Neural crest cell (in vitro differentiated cells): Measurements from ENCODE around the gene RALB. TPM values are rescaled to one million over a fixed set of nuclear protein-coding genes. Genes with fewer than 3 reads are reported as not detected.

Source experiments
- DNase-seq: peaks from one replicate; pipeline ENCODE4 v3.0.0; 2021; ENCODE audit warnings: low read depth, mixed read lengths, low spot score
- H3K27ac Mint-ChIP-seq: one replicate; pipeline ENCODE4 v1.8.0; 2021; ENCODE audit warnings: mild to moderate bottlenecking, mixed read lengths; ENCODE audit not compliant: unreplicated experiment
- H3K27me3 Mint-ChIP-seq: 2 replicates; pipeline ENCODE4 v1.8.0; 2021; ENCODE audit warnings: low read depth, mild to moderate bottlenecking, mixed read lengths
- H3K36me3 Mint-ChIP-seq: 2 replicates; pipeline ENCODE4 v1.8.0; 2021; ENCODE audit warnings: low read depth, mild to moderate bottlenecking, mixed read lengths
- H3K4me1 Mint-ChIP-seq: 2 replicates; pipeline ENCODE4 v1.8.0; 2021; ENCODE audit warnings: mixed read lengths
- H3K4me3 Mint-ChIP-seq: one replicate; pipeline ENCODE4 v1.8.0; 2021; ENCODE audit warnings: mild to moderate bottlenecking, mixed read lengths
- H3K9me3 Mint-ChIP-seq: 2 replicates; pipeline ENCODE4 v1.8.0; 2021; ENCODE audit warnings: mixed read lengths
- CTCF ChIP-seq: fragments of 200-600 bp; sonication (generic); conservative IDR thresholded peaks from 2 replicates; pipeline ENCODE4 v1.5.0; 2021; ENCODE audit warnings: antibody characterized with exemption, mild to moderate bottlenecking
- total RNA-seq: library from RNA; stranded (reverse); gene quantifications from 2 replicates; pipeline ENCODE4 v1.2.1, GENCODE V29; 2021

RALB gene
- total RNA-seq, 1 donor from 2014 or later = 29.3 TPM

DNA sequence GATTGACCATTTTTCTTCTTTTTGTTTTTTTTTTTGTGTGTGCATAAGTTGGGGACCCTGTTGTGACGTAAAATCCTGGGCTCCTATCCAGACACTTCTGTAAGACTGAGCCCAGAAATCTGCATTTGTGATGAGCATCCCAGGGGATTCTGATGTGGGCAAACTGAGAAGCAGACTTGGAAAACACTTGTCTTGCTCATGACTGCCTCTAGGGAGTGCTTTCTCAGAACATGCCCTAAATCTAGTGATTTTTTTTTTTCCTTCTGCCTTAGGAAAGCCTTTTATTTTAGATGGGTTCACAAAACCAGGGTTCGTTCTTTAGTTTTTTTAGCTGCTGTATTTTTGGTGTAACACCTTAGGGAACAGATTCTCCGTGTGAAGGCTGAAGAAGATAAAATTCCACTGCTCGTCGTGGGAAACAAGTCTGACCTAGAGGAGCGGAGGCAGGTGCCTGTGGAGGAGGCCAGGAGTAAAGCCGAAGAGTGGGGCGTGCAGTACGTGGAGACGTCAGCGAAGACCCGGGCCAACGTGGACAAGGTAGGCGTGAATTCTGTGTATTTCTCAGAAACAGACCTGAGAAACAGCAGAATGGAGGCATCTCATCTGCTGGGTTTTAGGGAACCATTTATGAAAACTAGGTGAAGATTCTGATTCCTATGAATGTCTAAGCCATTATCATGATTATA, 36.7 kb downstream of the RALB start:
- Mint-ChIP-seq H3K4me1 (peaks cover 25% of the 10 kb centered on the region), H3K36me3 (peaks cover 6% of the 10 kb centered on the region), H3K9me3 (no peaks in the 10 kb centered on the region), H3K27ac (no peak overlapping the region), H3K27me3 (peaks cover 6% of the 10 kb centered on the region), H3K4me3 (no peak overlapping the region)
- TF ChIP-seq CTCF = peak; percentile 38
- DNase-seq = no peak

DNA sequence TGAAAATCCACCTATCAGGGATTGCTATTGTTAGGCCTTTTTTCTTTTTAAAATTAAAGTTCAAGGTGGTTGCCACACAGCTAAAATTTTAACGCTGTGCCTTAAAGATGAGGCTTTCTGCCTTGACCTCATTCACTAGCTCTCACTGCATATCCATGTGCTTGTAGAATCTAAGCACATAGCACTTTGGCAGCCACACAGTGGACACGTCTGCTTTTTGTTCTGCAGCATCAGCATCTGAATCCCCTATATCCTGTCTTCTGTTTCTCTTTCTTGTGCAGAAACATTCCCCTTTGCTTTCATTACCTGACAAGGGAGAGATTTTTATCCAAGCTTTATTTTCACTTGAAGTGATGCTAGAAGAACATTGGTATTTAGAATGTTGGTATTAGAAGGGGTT, 38.1 kb downstream of the RALB start:
- H3K4me3 Mint-ChIP-seq = no peak overlapping the region
- H3K27ac Mint-ChIP-seq = no peak overlapping the region
- DNase-seq = no peak
- no peaks in the 10 kb centered on the region for H3K9me3 Mint-ChIP-seq
- peaks cover 25% of the 10 kb centered on the region for H3K4me1 Mint-ChIP-seq
- no peak for TF ChIP-seq CTCF
- peaks cover 9% of the 10 kb centered on the region for H3K36me3 Mint-ChIP-seq
- peaks cover 9% of the 10 kb centered on the region for H3K27me3 Mint-ChIP-seq

GRCh38 chr2:120291401-120292311, 39.0 kb downstream of the RALB start:
- Mint-ChIP-seq H3K27ac (no peak overlapping the region), H3K4me3 (no peak overlapping the region)

GRCh38 chr2:120293096-120294007, 40.7 kb downstream of the RALB start:
- Mint-ChIP-seq H3K4me1 (peaks cover 19% of the 10 kb centered on the region), H3K27ac (no peak overlapping the region), H3K9me3 (no peaks in the 10 kb centered on the region), H3K36me3 (peaks cover 12% of the 10 kb centered on the region), H3K4me3 (no peak overlapping the region), H3K27me3 (peaks cover 7% of the 10 kb centered on the region)
- TF ChIP-seq CTCF = no peak
- DNase-seq = no peak

More at GRCh38 chr2:120291401-120292311, 39.0 kb downstream of the RALB start:
- TF ChIP-seq CTCF = no peak
- no peak for DNase-seq
- peaks cover 25% of the 10 kb centered on the region for H3K4me1 Mint-ChIP-seq
- no peaks in the 10 kb centered on the region for H3K9me3 Mint-ChIP-seq
- peaks cover 10% of the 10 kb centered on the region for H3K36me3 Mint-ChIP-seq
- H3K27me3 Mint-ChIP-seq = peaks cover 10% of the 10 kb centered on the region

DNA sequence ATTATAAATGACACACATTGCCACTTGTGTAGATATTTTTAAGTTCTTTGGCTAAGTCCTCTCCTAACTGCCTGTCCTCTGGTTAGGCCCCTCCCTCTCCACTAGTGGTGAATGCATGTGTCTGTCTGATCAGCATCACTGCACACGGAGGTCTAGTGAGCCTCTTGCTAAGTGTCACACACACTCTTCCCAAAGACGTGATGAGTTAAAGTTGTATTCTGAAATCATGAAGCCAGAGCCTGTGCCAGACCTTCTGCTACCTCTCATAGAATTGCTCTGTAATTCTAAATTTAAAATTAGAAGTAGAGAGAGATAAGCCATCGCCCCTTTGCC, 41.3 kb downstream of the RALB start:
- Mint-ChIP-seq H3K36me3 (peaks cover 14% of the 10 kb centered on the region), H3K27me3 (peaks cover 7% of the 10 kb centered on the region), H3K4me1 (peaks cover 22% of the 10 kb centered on the region), H3K27ac (no peak overlapping the region), H3K9me3 (no peaks in the 10 kb centered on the region), H3K4me3 (no peak overlapping the region)
- no peak for DNase-seq
- no peak for TF ChIP-seq CTCF
